GM18502 (cell line): ENCODE results near the gene LZIC.
"Not testable (repeated sequence)": the region's sequence is repeated elsewhere in the genome, so short reads cannot be mapped to it uniquely, and the experiment has no call there.

ENCODE experiments used
- ATAC-seq: cut with Tn5 transposase; IDR thresholded peaks from one replicate; pipeline ENCODE4 v1.9.1; 2021; ENCODE audit warnings: mild to moderate bottlenecking; ENCODE audit not compliant: unreplicated experiment, poor library complexity

The LZIC gene

DNA sequence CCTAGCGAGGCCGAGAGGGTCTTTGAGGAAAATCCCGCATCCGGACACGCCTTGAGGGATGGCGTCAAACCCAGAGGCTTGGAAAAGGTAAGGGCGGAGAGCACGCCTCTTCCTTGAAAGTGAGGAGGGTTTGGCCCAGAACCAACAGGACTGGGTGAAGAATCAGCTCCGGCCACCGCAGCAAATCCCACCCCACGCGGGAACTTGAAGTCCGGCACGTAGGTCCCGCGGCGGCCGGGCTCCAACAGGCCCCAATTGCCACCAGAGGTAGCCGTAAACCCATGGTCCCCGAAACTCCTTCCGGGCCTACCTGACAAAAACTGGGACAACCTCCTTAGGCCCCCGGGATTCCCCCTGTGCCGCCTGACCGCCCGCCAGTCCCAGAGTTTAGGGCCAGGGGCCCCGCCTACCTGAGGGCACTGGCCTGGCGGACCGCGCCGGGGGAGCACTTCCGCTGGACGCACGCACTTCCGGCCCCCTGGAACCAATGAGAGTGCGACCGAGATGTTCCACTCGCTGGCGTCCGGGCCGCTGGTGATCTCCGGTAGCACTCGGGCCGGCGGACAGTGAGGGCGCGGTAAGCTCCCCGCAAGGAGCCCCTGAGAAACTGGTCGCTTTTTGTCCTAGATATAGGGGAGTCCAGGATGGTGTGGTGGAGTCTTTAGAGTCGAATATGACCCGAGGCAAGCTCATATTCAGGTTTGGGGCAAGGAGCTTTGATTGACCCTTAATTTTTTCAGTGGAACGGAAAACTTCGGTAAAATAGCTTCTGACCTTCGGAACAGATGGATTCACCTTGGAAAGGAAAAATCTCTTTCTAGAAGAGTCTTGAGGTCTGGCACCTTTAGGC is at the start of gene LZIC, which contains the start of gene NMNAT1:
Gene LZIC (minus strand): TSS at position 453 of the 850 bp plus-strand sequence. CDS start 6,772 bp downstream, outside the sequence.
Gene NMNAT1 (plus strand): TSS at position 537 of the 850 bp plus-strand sequence. CDS start 28,599 bp downstream, outside the sequence.
- peak; percentile 97 for ATAC-seq

DNA sequence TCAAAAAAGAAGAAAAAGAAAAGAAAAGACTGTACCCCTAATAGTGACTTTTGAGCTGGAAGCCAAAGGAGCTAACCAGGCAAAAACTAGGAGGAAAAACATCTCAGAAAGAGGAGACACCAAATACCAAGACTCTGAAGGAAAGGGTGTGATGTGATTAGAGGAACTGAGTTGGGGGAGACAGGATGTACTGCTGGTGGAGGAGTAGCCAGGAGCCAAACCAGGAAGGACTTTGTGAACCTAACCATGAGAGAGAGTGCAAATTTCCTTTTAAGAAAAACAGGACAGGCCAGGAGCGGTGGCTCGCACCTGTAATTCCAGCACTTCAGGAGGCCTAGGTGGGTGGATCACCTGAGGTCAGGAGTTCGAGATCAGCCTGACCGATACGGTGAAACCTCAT is 49.7 kb upstream of the LZIC start:
- ATAC-seq = no peak

GRCh38 chr1:9990944-9991343 is 47.8 kb upstream of the LZIC start:
- no peak for ATAC-seq

DNA sequence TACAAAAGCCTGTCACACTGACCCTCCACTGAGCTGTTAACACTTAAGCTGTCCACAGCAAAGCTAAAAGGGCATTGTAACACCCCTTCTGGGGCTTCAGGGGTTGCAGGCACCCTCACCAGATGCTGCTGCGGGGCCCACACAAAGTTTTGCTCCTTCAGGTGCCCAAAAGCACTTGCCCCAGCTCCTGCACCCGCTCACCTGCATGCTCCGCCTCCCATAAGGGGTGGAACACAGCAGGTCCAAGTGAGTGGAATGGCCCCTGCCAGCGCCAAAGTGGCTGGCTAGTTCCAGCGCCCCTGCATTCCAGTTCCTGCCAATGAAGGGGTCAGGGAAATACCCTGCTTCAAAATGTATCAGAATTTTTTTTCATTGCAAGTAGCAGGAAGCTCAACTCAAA is 46.6 kb upstream of the LZIC start:
- ATAC-seq = no peak

DNA sequence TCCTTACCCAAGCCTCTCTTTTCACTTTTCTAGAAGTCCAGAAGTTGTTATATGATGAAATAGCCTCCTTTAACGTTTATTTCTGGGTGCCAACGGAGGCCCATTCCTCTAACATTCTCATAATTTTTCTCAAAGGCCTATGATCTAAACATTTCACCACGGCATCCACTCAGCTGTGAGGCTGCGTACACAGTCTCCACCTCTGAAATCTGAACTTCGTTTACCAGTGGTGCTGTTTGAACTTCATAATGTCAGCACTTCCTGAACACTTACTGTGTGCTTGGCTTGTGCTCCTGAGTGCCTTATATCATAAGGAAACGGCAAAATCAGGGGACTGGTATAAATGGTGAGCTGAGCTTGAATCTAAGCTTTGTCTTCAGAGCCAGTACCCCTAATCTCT is 41.8 kb upstream of the LZIC start:
- no peak for ATAC-seq

DNA sequence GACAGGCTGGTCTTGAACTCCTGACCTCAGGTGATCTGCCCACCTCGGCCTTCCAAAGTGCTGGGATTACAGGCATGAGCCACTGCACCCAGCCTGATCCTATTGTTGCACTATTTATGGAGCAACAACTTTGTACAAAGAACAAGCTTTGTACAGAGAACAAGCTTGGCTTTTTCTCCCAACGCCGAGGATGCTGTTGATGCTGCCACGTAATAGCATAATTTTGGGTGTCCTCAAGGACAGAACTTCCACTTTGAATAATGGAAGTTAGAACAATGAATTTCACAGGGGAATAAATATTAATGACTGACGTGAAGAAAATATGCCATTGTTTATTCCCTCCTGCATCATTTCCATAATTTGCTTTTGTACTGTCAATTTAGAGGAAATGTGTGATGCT is 41.1 kb upstream of the LZIC start:
- no peak for ATAC-seq

GRCh38 chr1:9960706-9961562 is 17.7 kb upstream of the LZIC start:
- ATAC-seq = no peak

GRCh38 chr1:9960011-9960410 is 16.8 kb upstream of the LZIC start:
- ATAC-seq = no peak

DNA sequence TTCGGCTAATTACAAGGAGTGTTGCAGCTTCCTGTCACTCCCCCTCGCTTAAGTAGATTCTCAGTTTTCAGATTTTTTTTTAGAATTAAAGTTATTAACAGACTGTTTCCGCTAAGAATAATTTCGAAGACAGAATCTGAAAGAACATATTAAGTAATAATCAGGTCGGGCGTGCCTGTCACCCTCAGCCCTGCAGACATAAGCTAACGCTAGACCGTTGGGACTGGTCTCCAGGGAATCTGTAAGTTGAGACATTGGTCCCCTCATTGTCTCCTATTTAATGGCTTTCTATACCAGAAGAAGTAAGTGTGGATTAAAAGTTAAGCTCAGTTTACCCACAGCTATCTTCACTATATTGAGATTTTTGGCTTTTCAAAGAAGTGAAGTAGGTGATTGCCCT is 14.5 kb upstream of the LZIC start:
- no peak for ATAC-seq

- ATAC-seq = no peak
Observed at GRCh38 chr1:9946315-9946714, 3.1 kb upstream of the LZIC start.

DNA sequence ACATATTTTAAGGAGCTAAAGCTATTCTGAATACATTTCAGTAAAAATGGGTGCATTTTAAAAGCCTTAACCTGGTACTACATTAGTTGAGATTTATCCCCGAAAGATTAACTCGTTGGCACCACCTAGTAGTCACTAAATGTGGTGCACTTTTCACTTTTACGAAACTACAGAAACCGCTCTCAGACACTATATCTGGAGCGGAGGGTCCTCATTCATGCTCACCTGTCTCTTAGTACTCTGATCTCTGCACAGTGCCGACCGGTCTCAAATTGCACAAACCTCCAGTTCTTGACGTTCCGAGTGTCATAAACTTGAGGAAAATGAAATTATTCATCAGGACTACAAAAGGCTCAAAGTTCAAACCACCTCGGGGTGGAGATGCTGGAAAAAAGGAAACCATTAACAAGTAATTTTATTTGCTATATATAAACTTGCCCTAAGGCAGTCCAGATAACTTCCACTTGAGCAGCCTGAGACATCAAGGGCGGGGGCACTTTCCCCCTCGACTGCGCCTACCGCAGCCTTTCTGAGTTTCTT is 722 bp downstream of the LZIC start:
- peak; percentile 29 for ATAC-seq

- no peak for ATAC-seq
Observed at GRCh38 chr1:9929431-9930385, 13.5 kb downstream of the LZIC start.

GRCh38 chr1:9927259-9927658 is 15.9 kb downstream of the LZIC start:
- ATAC-seq = no peak

GRCh38 chr1:9922342-9922741 is 20.8 kb downstream of the LZIC start:
- no peak for ATAC-seq

DNA sequence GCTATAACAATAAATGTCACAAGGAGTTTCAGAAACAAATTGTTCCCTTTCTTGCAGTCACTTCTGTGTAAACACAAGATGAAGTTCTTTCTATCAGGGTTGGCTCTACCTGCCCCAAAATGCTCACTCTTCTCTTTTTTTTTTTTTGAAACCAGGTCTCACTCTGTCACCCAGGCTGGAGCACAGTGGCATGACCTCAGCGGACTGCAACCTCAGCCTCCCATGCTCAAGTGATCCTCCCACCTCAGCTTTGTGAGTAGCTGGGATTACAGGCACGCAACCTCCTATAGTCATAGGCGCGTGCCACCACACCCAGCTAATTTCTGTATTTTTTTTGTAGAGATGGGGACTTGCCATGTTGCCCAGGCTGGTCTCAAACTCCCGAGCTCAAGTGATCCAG is 22.6 kb downstream of the LZIC start:
- no peak for ATAC-seq

- ATAC-seq = no peak
Observed at GRCh38 chr1:9917901-9918300, 25.3 kb downstream of the LZIC start.

- not testable (repeated sequence) for ATAC-seq
Observed at GRCh38 chr1:9917495-9917894, 25.7 kb downstream of the LZIC start.

DNA sequence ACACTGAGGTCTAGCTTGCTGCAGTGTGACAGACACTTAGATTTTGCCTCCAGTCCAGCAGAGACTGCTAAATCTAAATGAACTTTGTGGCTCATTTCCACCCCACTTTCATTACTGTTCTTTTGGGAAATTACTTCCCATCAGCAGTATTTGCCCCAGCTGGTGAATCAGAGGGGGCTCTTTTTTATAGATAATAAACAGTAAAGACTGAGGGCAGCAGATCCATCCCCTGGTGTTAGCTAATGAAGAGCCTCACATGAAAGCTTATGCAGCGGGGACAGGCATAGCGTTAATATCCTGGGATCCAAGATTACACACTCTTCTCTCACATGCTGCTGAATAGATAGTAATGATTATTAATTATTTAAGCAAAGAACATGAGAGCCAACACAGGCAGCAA is 26.7 kb downstream of the LZIC start:
- no peak for ATAC-seq

GRCh38 chr1:9914610-9914937 is 28.6 kb downstream of the LZIC start:
- ATAC-seq = no peak
